CD14-positive monocyte (primary cell): ENCODE data around the gene MTMR1. TPM values are rescaled to one million over a fixed set of nuclear protein-coding genes. Genes with fewer than 3 reads are reported as not detected.

ENCODE experiments used
- DNase-seq, 3 donors: peaks; one replicate each; pipeline ENCODE4 v3.0.0-alpha.2; 2011 to 2022
- H2AFZ ChIP-seq: 2 replicates; pipeline ENCODE4 v1.6.0; 2012; ENCODE audit warnings: mild to moderate bottlenecking, low read depth, low read length, inconsistent platforms; ENCODE audit not compliant: insufficient read depth, poor library complexity, severe bottlenecking
- H3K27ac ChIP-seq, 2 donors: 1 replicate in 1 of 2; 2 replicates in 1 of 2; pipeline ENCODE4 v1.5.1; 2012 to 2013; ENCODE audit warnings: low read length in 2 of 2, control low read depth in 1 of 2, inconsistent platforms in 1 of 2, low read depth in 1 of 2, mild to moderate bottlenecking in 1 of 2
- H3K27me3 ChIP-seq, 2 donors: one replicate each; pipeline versions ENCODE4 v1.6.0 to v1.6.1; 2011 to 2013; ENCODE audit warnings: low read length in 2 of 2; ENCODE audit not compliant: control insufficient read depth in 2 of 2, insufficient read depth in 2 of 2
- H3K36me3 ChIP-seq, 2 donors: replicated peaks in 1 of 2; 1 replicate in 1 of 2; 2 replicates in 1 of 2; pipeline versions ENCODE4 v1.5.1 to v1.6.1; 2012 to 2013; ENCODE audit warnings: low read length in 2 of 2, control low read depth in 1 of 2, inconsistent platforms in 1 of 2, mild to moderate bottlenecking in 1 of 2; ENCODE audit not compliant: insufficient read depth in 2 of 2, control insufficient read depth in 1 of 2
- H3K4me1 ChIP-seq, 2 donors: 1 replicate in 1 of 2; 2 replicates in 1 of 2; pipeline versions ENCODE4 v1.5.1 to v1.6.1; 2012 to 2013; ENCODE audit warnings: low read length in 2 of 2, control low read depth in 1 of 2, inconsistent platforms in 1 of 2, mild to moderate bottlenecking in 1 of 2, moderate library complexity in 1 of 2; ENCODE audit not compliant: insufficient read depth in 2 of 2, control insufficient read depth in 1 of 2
- H3K4me2 ChIP-seq: replicated peaks from 2 replicates; pipeline ENCODE3; 2012; ENCODE audit warnings: low read length, moderate library complexity, mild to moderate bottlenecking; ENCODE audit not compliant: poor library complexity, severe bottlenecking; ENCODE audit errors: extremely low read depth
- H3K4me3 ChIP-seq, 3 experiments: fragments of 200-600 bp in 1 of 3; sonication (generic) in 1 of 3; replicated peaks in 1 of 3; 1 replicate in 2 of 3; 2 replicates in 1 of 3; pipeline ENCODE4 v1.5.1; 2011 to 2013; ENCODE audit warnings: low read length in 3 of 3, mild to moderate bottlenecking in 3 of 3, control low read depth in 2 of 3, low read depth in 2 of 3, inconsistent platforms in 1 of 3, moderate library complexity in 1 of 3
- H3K79me2 ChIP-seq: 2 replicates; pipeline ENCODE4 v1.6.0; 2012; ENCODE audit warnings: mild to moderate bottlenecking, control low read depth, inconsistent platforms, low read length, moderate library complexity; ENCODE audit not compliant: insufficient read depth
- H3K9ac ChIP-seq: 2 replicates; pipeline ENCODE4 v1.6.0; 2017; ENCODE audit warnings: low read length, mild to moderate bottlenecking; ENCODE audit not compliant: insufficient read depth, poor library complexity, severe bottlenecking
- H3K9me3 ChIP-seq, 2 donors: replicated peaks in 1 of 2; 1 replicate in 1 of 2; 2 replicates in 1 of 2; pipeline versions ENCODE4 v1.5.1 to v1.6.1; 2012 to 2013; ENCODE audit warnings: low read length in 2 of 2, control low read depth in 1 of 2; ENCODE audit not compliant: control insufficient read depth in 1 of 2, insufficient read depth in 1 of 2
- H4K20me1 ChIP-seq: 2 replicates; pipeline ENCODE4 v1.6.0; 2012; ENCODE audit warnings: mild to moderate bottlenecking, low read length, control low read depth, moderate library complexity; ENCODE audit not compliant: insufficient read depth
- H3K27ac Mint-ChIP-seq, 7 donors: one replicate each; pipeline ENCODE4 v1.8.0; 2020; ENCODE audit warnings: mild to moderate bottlenecking in 7 of 7, mixed read lengths in 7 of 7, moderate library complexity in 6 of 7, inconsistent platforms in 2 of 7
- H3K27me3 Mint-ChIP-seq, 3 donors: one replicate each; pipeline ENCODE4 v1.8.0; 2021 to 2022; ENCODE audit warnings: low read depth in 3 of 3, mild to moderate bottlenecking in 3 of 3, mixed read lengths in 3 of 3, moderate library complexity in 3 of 3, inconsistent platforms in 1 of 3
- H3K36me3 Mint-ChIP-seq, 2 donors: one replicate each; pipeline ENCODE4 v1.8.0; 2020; ENCODE audit warnings: mixed read lengths in 2 of 2, inconsistent platforms in 1 of 2, mild to moderate bottlenecking in 1 of 2
- H3K4me1 Mint-ChIP-seq: one replicate; pipeline ENCODE4 v1.8.0; 2020; ENCODE audit warnings: mild to moderate bottlenecking, mixed read lengths
- H3K4me3 Mint-ChIP-seq, 2 donors: one replicate each; pipeline ENCODE4 v1.8.0; 2020; ENCODE audit warnings: mild to moderate bottlenecking in 2 of 2, mixed read lengths in 2 of 2, moderate library complexity in 1 of 2
- H3K9me3 Mint-ChIP-seq, 7 donors: one replicate each; pipeline ENCODE4 v1.8.0; 2020 to 2022; ENCODE audit warnings: mixed read lengths in 7 of 7, mild to moderate bottlenecking in 6 of 7, moderate library complexity in 6 of 7, inconsistent platforms in 2 of 7
- CTCF ChIP-seq: fragments of 200-600 bp; IDR thresholded peaks from one replicate; pipeline ENCODE4 v1.8.0; 2022; ENCODE audit warnings: antibody characterized with exemption, mild to moderate bottlenecking
- WGBS: methylation state at CpG from one replicate; pipeline ENCODE4 v1.1.5; 2013; ENCODE audit warnings: missing lambda C conversion rate; ENCODE audit not compliant: insufficient coverage; 5-methylcytosine and 5-hydroxymethylcytosine counted together
- intact Hi-C, 2 donors: fragments of 100-400 bp; cut with micrococcal nuclease; formaldehyde crosslinking; loops; one replicate each; pipeline versions ENCODE4 v1.15.0 to v1.15.1; 2023
- polyA plus RNA-seq, 3 donors: library from polyadenylated mRNA; depleted of rRNA in 1 of 3; unstranded in 2 of 3; stranded (reverse) in 1 of 3; fragments of 300-500 nt in 2 of 3; fragments of >200 nt in 1 of 3; fragmentation: Illumina TruSeq in 2 of 3; gene quantifications; 1 replicate in 2 of 3; 2 replicates in 1 of 3; pipeline ENCODE4 v1.2.3, GENCODE V29; 2012 to 2021

MTMR1 gene
- polyA plus RNA-seq, 3 donors = 5.8 to 16.6 (median 6.1) TPM

- H3K27me3 ChIP-seq = no peaks in the 10 kb centered on the region
- no peak overlapping the region for H3K4me2 ChIP-seq
- H3K27ac Mint-ChIP-seq = no peak overlapping the region
- no peak overlapping the region for H2AFZ ChIP-seq
- H4K20me1 ChIP-seq = no peaks in the 10 kb centered on the region
- H3K27ac ChIP-seq = no peak overlapping the region
- no peak overlapping the region for H3K4me3 Mint-ChIP-seq
- H3K36me3 ChIP-seq = peaks cover 0 to 3% of the 10 kb centered on the region in 2 donors
- no peak for DNase-seq
- no peak overlapping the region for H3K4me3 ChIP-seq
- WGBS = 100% methylated on average over 2 of the region's 10 CpGs
- no peak overlapping the region for H3K9ac ChIP-seq
- no peaks in the 10 kb centered on the region for H3K9me3 Mint-ChIP-seq
- peaks cover 0 to 1% (median 0%) of the 10 kb centered on the region in 3 donors for H3K27me3 Mint-ChIP-seq
- peaks cover 0 to 3% of the 10 kb centered on the region in 2 donors for H3K4me1 ChIP-seq
- no peaks in the 10 kb centered on the region for H3K79me2 ChIP-seq
- peaks cover 10 to 20% of the 10 kb centered on the region in 2 donors for H3K36me3 Mint-ChIP-seq
- intact Hi-C loops = loop anchor here in 1 of 2 donors (10.0 kb wide), 1 partner anchor 113 kb away; the partner anchor contains the start of gene CD99L2
- no peaks in the 10 kb centered on the region for H3K9me3 ChIP-seq
- TF ChIP-seq CTCF = no peak
- H3K4me1 Mint-ChIP-seq = peaks cover 18% of the 10 kb centered on the region
Measured at GRCh38 chrX:150781677-150782076, 88.5 kb downstream of the MTMR1 start.

GRCh38 chrX:150790021-150790420 lies 96.8 kb downstream of the MTMR1 start:
- no peak overlapping the region for H3K9ac ChIP-seq
- H3K9me3 ChIP-seq = no peaks in the 10 kb centered on the region
- Mint-ChIP-seq H3K27ac (no peak overlapping the region), H3K9me3 (peaks cover 0 to 6% (median 0%) of the 10 kb centered on the region in 7 donors), H3K4me1 (no peaks in the 10 kb centered on the region), H3K36me3 (peaks cover 53 to 56% of the 10 kb centered on the region in 2 donors), H3K27me3 (no peaks in the 10 kb centered on the region), H3K4me3 (no peak overlapping the region)
- H3K27ac ChIP-seq = no peak overlapping the region
- no peak overlapping the region for H3K4me2 ChIP-seq
- H4K20me1 ChIP-seq = no peaks in the 10 kb centered on the region
- TF ChIP-seq CTCF = no peak
- intact Hi-C loops = no loop called here
- H3K36me3 ChIP-seq = peaks cover 18 to 58% of the 10 kb centered on the region in 2 donors
- no peak for DNase-seq
- no CpG with 5 or more reads among the region's 1 CpG for WGBS
- H3K4me3 ChIP-seq = no peak overlapping the region
- H3K4me1 ChIP-seq = no peaks in the 10 kb centered on the region
- H3K79me2 ChIP-seq = no peaks in the 10 kb centered on the region
- H2AFZ ChIP-seq = no peak overlapping the region
- no peaks in the 10 kb centered on the region for H3K27me3 ChIP-seq
